Measurements from ENCODE around the gene CNTN4.
"Not testable (repeated sequence)": the region's sequence is repeated elsewhere in the genome, so short reads cannot be mapped to it uniquely, and the experiment has no call there.

Gene CNTN4

GRCh38 chr3:2873986-2874385 is 775.3 kb downstream of the CNTN4 start:
- DNase-seq = no peak

- DNase-seq = no peak
These were observed 777.0 kb downstream of the CNTN4 start for GRCh38 chr3:2875699-2876098.

- DNase-seq = no peak
These were observed 777.7 kb downstream of the CNTN4 start for GRCh38 chr3:2876362-2876761.

GRCh38 chr3:2879023-2879422 is 780.4 kb downstream of the CNTN4 start:
- DNase-seq = no peak

- DNase-seq = no peak
These were observed 780.9 kb downstream of the CNTN4 start for GRCh38 chr3:2879587-2879986.

GRCh38 chr3:2880218-2880756 is 781.6 kb downstream of the CNTN4 start:
- DNase-seq = no peak

- no peak for DNase-seq
These were observed 784.6 kb downstream of the CNTN4 start for GRCh38 chr3:2883283-2883682.

GRCh38 chr3:2888592-2888991 is 789.9 kb downstream of the CNTN4 start:
- DNase-seq = no peak

- no peak for DNase-seq
These were observed 791.1 kb downstream of the CNTN4 start for GRCh38 chr3:2889736-2890135.

- DNase-seq = no peak
These were observed 797.8 kb downstream of the CNTN4 start for GRCh38 chr3:2896308-2896939.

GRCh38 chr3:2897821-2898220 is 799.2 kb downstream of the CNTN4 start:
- DNase-seq = no peak

GRCh38 chr3:2898591-2899353 is 800.1 kb downstream of the CNTN4 start:
- no peak for DNase-seq

- no peak for DNase-seq
These were observed 805.4 kb downstream of the CNTN4 start for GRCh38 chr3:2904054-2904453.

GRCh38 chr3:2908693-2909351 is 810.2 kb downstream of the CNTN4 start:
- no peak for DNase-seq

- DNase-seq = no peak
These were observed 812.3 kb downstream of the CNTN4 start for GRCh38 chr3:2910997-2911396.

GRCh38 chr3:2915826-2916225 is 817.2 kb downstream of the CNTN4 start:
- no peak for DNase-seq

- not testable (repeated sequence) for DNase-seq
These were observed 818.0 kb downstream of the CNTN4 start for GRCh38 chr3:2916640-2917039.

GRCh38 chr3:2920103-2920502 is 821.4 kb downstream of the CNTN4 start:
- DNase-seq = no peak

- no peak for DNase-seq
These were observed 822.8 kb downstream of the CNTN4 start for GRCh38 chr3:2921452-2921851.

GRCh38 chr3:2921903-2922302 is 823.2 kb downstream of the CNTN4 start:
- no peak for DNase-seq

GRCh38 chr3:2923390-2923789 is 824.7 kb downstream of the CNTN4 start:
- DNase-seq = no peak

- no peak for DNase-seq
These were observed 828.6 kb downstream of the CNTN4 start for GRCh38 chr3:2927259-2927658.

GRCh38 chr3:2929574-2929973 is 830.9 kb downstream of the CNTN4 start:
- no peak for DNase-seq

GRCh38 chr3:2931265-2931664 is 832.6 kb downstream of the CNTN4 start:
- no peak for DNase-seq
